ENCODE measurements around the gene SLC38A7.
A peak's percentile ranks its signal among the peaks of the same experiment; 100 is the strongest.

The SLC38A7 gene, protein sequence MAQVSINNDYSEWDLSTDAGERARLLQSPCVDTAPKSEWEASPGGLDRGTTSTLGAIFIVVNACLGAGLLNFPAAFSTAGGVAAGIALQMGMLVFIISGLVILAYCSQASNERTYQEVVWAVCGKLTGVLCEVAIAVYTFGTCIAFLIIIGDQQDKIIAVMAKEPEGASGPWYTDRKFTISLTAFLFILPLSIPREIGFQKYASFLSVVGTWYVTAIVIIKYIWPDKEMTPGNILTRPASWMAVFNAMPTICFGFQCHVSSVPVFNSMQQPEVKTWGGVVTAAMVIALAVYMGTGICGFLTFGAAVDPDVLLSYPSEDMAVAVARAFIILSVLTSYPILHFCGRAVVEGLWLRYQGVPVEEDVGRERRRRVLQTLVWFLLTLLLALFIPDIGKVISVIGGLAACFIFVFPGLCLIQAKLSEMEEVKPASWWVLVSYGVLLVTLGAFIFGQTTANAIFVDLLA

DNA sequence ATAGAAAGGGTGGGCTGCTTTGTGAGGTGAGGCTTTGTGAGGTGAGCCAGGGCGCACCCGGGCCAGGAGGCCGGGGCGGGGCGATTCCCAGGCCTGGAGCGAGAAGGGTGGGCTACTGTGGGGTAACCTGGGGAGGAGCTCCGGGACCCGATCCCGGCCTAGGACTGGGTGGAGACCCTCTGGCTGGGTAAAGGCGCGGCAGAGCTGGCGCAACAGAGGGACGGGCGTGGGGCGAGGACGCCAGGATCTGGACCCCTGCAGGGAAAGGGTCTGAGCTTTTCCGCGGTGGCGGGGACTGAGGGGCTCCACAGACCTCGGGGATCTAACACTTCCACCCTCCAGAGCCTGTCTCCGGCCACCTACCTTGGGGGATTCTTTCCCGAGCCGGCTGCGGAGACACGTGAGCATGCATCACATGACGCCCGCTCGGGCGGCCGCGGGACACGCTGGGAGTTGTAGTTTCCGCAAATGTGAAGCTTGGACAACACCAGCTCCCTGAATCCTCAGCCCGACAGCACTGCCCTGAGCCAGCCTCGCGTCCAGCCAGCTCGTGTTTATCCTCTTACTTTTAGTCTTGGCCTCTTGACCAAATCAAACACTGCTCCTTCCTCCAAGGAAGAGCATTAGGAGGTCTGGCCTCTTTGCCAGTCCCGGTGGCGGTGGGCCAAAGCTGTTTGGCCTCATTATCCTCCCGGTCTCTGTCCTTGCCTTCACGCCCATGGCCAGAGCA is at the start of gene SLC38A7:
Gene SLC38A7 (minus strand): TSS at position 417 of the 730 bp plus-strand sequence. CDS start 4,644 bp downstream, outside the sequence.
- peak within 1 kb of the TSS; percentile 74 for H3K4me3 ChIP-seq (ENCODE audit: control insufficient read depth, low read depth, low read length)
- peak; percentile 33 for DNase-seq (ENCODE audit: low read depth)
- TF ChIP-seq CTCF (IDR thresholded peaks at IDR 0.05; ENCODE audit: control insufficient read depth, insufficient read depth, low read depth, low read length, missing control alignments), result no peak

GRCh38 chr16:58733671-58734458 is 49.3 kb upstream of the SLC38A7 start, which contains the start of gene GOT2:
Gene GOT2 (minus strand): TSS chr16:58734316. CDS start chr16:58734228, 88 bp downstream.
- TF ChIP-seq CTCF (IDR thresholded peaks at IDR 0.05; ENCODE audit: control insufficient read depth, insufficient read depth, low read depth, low read length, missing control alignments), result peak; percentile 77
- peak within 1 kb of the TSS; percentile 80 for H3K4me3 ChIP-seq (ENCODE audit: control insufficient read depth, low read depth, low read length)
- peak; percentile 41 for DNase-seq (ENCODE audit: low read depth)

DNA sequence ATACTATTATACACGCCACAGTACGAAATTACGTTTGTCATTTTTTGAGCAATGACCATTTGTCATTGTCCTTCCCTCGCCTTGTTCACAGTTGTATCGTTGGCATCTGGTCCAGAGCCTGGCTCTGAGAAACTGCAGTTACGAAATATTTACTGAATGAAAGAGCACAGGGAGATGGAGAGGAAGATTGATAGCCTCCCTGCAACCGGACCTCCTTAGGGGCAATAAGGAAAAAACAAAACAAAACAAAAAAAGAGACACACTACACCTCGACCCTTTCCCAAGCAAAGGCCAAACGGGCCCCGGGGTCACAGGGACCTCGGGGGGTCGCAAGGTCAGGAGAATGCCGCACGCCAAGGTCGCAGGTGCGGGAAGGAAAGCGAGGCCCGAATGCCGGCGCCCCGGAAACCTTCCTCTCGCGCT is 48.7 kb upstream of the SLC38A7 start:
- no peak for DNase-seq (ENCODE audit: low read depth)
- peak overlapping the region; percentile 80 for H3K4me3 ChIP-seq (ENCODE audit: control insufficient read depth, low read depth, low read length)
- TF ChIP-seq CTCF (IDR thresholded peaks at IDR 0.05; ENCODE audit: control insufficient read depth, insufficient read depth, low read depth, low read length, missing control alignments), result no peak

GRCh38 chr16:58732545-58733247 is 48.1 kb upstream of the SLC38A7 start:
- peak overlapping the region; percentile 80 for H3K4me3 ChIP-seq (ENCODE audit: control insufficient read depth, low read depth, low read length)
- no peak for DNase-seq (ENCODE audit: low read depth)
- TF ChIP-seq CTCF (IDR thresholded peaks at IDR 0.05; ENCODE audit: control insufficient read depth, insufficient read depth, low read depth, low read length, missing control alignments), result no peak

- H3K4me3 ChIP-seq (ENCODE audit: control insufficient read depth, low read depth, low read length), result no peak overlapping the region
- no peak for TF ChIP-seq CTCF (IDR thresholded peaks at IDR 0.05; ENCODE audit: control insufficient read depth, insufficient read depth, low read depth, low read length, missing control alignments)
- DNase-seq (ENCODE audit: low read depth), result no peak
Measured at GRCh38 chr16:58730724-58731370, 46.3 kb upstream of the SLC38A7 start.

All from AG09309 (cell line).